ENCODE data around the gene CTNNAL1. TPM values are rescaled to one million over a fixed set of nuclear protein-coding genes. Genes with fewer than 3 reads are reported as not detected.

Gene CTNNAL1
- total RNA-seq, 4 donors from 2014 or later = 66.3 to 111 (median 83.1) TPM

DNA sequence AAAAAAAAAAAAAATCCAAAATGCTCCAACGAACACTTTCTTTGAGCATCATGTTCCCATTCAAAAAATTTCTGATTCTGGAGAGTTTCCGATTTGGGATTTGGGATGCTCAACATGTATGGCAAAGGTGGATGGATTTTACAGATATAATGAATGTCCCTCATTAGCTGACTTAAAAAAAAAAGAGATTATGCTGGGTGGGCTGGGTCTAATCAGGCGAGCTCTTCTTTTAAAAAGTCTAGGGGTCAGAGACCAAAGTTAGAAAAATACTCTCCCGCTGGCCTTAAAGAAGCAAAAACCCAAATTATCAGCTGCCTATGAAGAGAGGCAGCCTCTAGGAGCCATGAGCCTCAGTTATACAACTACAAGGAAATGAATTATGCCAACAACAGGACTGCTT, 15.2 kb upstream of the CTNNAL1 start:
- Histone ChIP-seq H3K36me3 (peaks cover 0 to 22% of the 10 kb centered on the region in 2 donors), H3K27me3 (no peaks in the 10 kb centered on the region), H3K4me3 (no peak overlapping the region), H3K9me3 (no peaks in the 10 kb centered on the region), H3K4me1 (peaks cover 8 to 35% (median 8%) of the 10 kb centered on the region in 3 donors), H3K27ac (no peak overlapping the region)
- no peak for ATAC-seq
- TF ChIP-seq POLR2A (IDR thresholded peaks at IDR 0.05) = no peak
- TF ChIP-seq, protein P1, sequence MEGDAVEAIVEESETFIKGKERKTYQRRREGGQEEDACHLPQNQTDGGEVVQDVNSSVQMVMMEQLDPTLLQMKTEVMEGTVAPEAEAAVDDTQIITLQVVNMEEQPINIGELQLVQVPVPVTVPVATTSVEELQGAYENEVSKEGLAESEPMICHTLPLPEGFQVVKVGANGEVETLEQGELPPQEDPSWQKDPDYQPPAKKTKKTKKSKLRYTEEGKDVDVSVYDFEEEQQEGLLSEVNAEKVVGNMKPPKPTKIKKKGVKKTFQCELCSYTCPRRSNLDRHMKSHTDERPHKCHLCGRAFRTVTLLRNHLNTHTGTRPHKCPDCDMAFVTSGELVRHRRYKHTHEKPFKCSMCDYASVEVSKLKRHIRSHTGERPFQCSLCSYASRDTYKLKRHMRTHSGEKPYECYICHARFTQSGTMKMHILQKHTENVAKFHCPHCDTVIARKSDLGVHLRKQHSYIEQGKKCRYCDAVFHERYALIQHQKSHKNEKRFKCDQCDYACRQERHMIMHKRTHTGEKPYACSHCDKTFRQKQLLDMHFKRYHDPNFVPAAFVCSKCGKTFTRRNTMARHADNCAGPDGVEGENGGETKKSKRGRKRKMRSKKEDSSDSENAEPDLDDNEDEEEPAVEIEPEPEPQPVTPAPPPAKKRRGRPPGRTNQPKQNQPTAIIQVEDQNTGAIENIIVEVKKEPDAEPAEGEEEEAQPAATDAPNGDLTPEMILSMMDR (IDR thresholded peaks at IDR 0.05) = no peak
- TF ChIP-seq EP300 (IDR thresholded peaks at IDR 0.05) = no peak
- no peak for TF ChIP-seq POLR2AphosphoS5 (IDR thresholded peaks at IDR 0.05)
- WGBS, 2 donors (ENCODE audit: low coverage in 1 of 2) = 91 to 93% methylated on average over 4 of the region's 4 CpGs

DNA sequence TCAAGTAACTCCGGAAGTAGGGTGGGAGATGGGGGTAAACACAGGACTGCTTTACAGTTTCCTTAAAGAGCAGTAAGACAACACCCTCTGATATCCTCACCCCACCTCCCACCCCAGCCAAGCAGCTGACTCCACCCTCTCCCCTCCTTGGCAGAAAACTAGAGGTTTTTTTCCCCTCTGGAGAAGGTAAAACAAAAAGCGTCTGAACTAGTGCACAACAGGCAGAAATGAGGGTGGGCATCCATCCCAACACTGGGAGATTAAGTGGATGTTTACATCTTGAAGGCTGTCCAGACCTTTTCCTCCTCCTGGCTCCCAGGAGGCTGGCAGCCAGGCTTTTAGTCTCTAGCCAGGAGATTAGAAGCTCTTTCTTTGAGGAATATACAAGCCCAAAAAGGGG, 13.9 kb upstream of the CTNNAL1 start:
- ATAC-seq = peak; percentile 36
- WGBS, 2 donors (ENCODE audit: low coverage in 1 of 2) = 0 to 16% methylated on average over 1 to 2 of the region's 2 CpGs
- Histone ChIP-seq H3K4me3 (no peak overlapping the region), H3K4me1 (peaks cover 8 to 45% (median 8%) of the 10 kb centered on the region in 3 donors), H3K36me3 (peaks cover 0 to 9% of the 10 kb centered on the region in 2 donors), H3K27me3 (no peaks in the 10 kb centered on the region), H3K27ac (peak overlapping the region in 3 of 4 donors; percentile 52 to 68 (median 59)), H3K9me3 (no peaks in the 10 kb centered on the region)
- TF ChIP-seq, protein P1 (IDR thresholded peaks at IDR 0.05) = no peak
- peak; percentile 51 for TF ChIP-seq POLR2AphosphoS5 (IDR thresholded peaks at IDR 0.05)

DNA sequence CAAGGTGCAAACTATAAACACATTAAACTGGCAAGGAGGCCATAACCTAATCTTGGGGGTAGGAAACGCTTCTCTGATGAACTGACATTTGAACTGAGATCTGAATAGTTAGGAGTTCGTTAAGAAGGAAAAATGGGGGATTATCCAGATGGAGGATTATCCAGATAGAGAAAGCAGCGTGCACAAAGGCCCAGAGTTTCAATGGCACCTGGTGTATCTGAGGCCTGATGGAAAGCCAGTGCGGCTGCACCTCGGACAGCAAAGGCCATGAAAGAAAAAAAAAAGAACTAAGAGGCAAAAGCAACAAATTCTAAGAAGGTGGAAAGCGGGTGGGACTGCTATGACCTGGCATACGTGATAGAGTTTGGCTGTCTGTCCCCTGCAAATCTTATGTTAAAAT, 13.0 kb upstream of the CTNNAL1 start:
- H3K9me3 ChIP-seq = no peaks in the 10 kb centered on the region
- WGBS, 2 donors (ENCODE audit: low coverage in 1 of 2) = 86% methylated on average over 4 to 7 of the region's 7 CpGs
- no peaks in the 10 kb centered on the region for H3K27me3 ChIP-seq
- H3K4me3 ChIP-seq = no peak overlapping the region
- peak overlapping the region in 1 of 4 donors; percentile 68 for H3K27ac ChIP-seq
- H3K4me1 ChIP-seq = peaks cover 8 to 45% (median 8%) of the 10 kb centered on the region in 3 donors
- ATAC-seq = no peak
- peaks cover 0 to 4% of the 10 kb centered on the region in 2 donors for H3K36me3 ChIP-seq
- TF ChIP-seq POLR2A (IDR thresholded peaks at IDR 0.05) (no peak), EP300 (IDR thresholded peaks at IDR 0.05) (no peak), POLR2AphosphoS5 (IDR thresholded peaks at IDR 0.05) (no peak)
- TF ChIP-seq, protein P1 (IDR thresholded peaks at IDR 0.05) = no peak

DNA sequence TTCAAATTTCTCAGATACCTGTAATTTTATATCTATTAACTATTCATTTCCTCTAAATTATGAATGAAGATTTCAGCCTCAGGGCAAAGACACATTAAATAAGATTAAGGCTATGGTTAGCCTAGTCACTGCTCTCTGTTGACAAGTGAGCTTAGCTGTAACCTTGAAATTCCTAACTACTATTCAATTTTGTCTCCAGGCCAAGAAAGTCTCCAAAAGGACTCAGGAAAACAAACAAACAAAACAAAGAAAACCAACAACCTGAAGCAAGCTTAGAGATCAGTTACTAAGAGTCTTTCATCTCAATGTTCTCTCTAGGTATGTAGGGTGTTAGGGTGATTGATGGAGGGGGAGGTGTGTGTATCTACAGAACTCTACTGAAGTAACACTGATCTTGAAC, 9.6 kb upstream of the CTNNAL1 start:
- H3K4me3 ChIP-seq = no peak overlapping the region
- no peaks in the 10 kb centered on the region for H3K27me3 ChIP-seq
- no peaks in the 10 kb centered on the region for H3K9me3 ChIP-seq
- H3K36me3 ChIP-seq = peaks cover 0 to 27% of the 10 kb centered on the region in 2 donors
- peaks cover 8 to 44% (median 8%) of the 10 kb centered on the region in 3 donors for H3K4me1 ChIP-seq
- no peak overlapping the region for H3K27ac ChIP-seq
- no peak for TF ChIP-seq EP300 (IDR thresholded peaks at IDR 0.05)
- TF ChIP-seq POLR2A (IDR thresholded peaks at IDR 0.05) = no peak
- TF ChIP-seq, protein P1 (IDR thresholded peaks at IDR 0.05) = no peak
- TF ChIP-seq POLR2AphosphoS5 (IDR thresholded peaks at IDR 0.05) = no peak
- ATAC-seq = no peak

DNA sequence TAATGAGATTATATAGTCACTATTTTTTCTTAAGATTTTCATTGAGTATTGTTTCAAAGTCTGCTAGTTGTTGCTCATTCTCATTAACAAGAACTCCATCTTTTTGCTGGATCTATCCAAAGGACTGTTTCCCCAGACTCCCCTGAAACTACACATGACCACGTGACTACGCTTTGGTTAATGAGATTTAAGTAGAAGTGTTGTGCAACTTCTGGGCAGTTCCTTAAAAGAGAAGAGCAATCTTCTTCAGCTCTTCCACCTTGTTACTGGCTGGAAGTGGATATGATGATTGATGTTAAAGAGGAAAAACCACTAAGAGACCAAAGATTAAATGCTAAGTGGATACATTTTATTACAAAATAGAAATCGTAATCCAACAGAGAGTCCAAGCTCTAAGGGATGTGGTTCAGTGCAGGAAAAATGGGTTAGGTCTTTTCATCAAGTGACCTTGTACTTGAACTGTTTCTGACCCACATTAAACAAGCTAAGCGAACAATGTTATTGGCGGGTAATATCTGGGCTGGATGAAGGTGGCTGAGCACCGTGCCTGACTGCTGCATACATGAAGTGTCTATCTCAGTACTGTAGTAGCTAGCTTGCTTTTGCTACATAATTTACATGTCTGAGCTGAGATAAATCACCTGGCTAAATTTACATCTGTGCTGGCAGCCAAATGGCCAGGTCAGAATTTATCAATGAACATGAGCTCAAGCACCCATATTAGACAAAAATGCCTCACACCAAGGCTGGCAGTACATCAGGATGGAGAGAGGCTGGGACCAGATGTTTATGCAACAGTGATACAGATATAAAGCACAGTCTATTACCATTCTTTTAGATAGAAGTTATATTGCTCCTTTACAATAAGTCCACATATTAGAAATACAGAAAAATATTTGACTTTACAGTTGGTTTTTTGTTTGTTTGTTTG, 7.5 kb upstream of the CTNNAL1 start:
- Histone ChIP-seq H3K9me3 (no peaks in the 10 kb centered on the region), H3K36me3 (peaks cover 0 to 27% of the 10 kb centered on the region in 2 donors), H3K27ac (no peak overlapping the region), H3K4me1 (peaks cover 0 to 31% (median 2%) of the 10 kb centered on the region in 3 donors), H3K27me3 (no peaks in the 10 kb centered on the region), H3K4me3 (no peak overlapping the region)
- TF ChIP-seq, protein P1 (IDR thresholded peaks at IDR 0.05) = no peak
- TF ChIP-seq EP300 (IDR thresholded peaks at IDR 0.05) (no peak), POLR2A (IDR thresholded peaks at IDR 0.05) (no peak), POLR2AphosphoS5 (IDR thresholded peaks at IDR 0.05) (no peak)
- ATAC-seq = no peak
- WGBS, 2 donors (ENCODE audit: low coverage in 1 of 2) = 68 to 87% methylated on average over 6 of the region's 6 CpGs
